Iris pigment epithelial cell (primary cell): ENCODE measurements around the gene FAM118A.
"Not testable (repeated sequence)": the region's sequence is repeated elsewhere in the genome, so short reads cannot be mapped to it uniquely, and the experiment has no call there.

Source experiments
- DNase-seq: peaks from one replicate; pipeline ENCODE4 v3.0.0-alpha.2; 2011; ENCODE audit warnings: low read depth

The FAM118A gene

GRCh38 chr22:45308957-45309421 lies 745 bp upstream of the FAM118A start:
- no peak for DNase-seq

GRCh38 chr22:45310331-45310976 lies 720 bp downstream of the FAM118A start:
- no peak for DNase-seq

- DNase-seq = no peak
These were observed 1.3 kb downstream of the FAM118A start for GRCh38 chr22:45310977-45311531.

- DNase-seq = no peak
These were observed 2.7 kb downstream of the FAM118A start for GRCh38 chr22:45312415-45312814.

- DNase-seq = no peak
These were observed 3.1 kb downstream of the FAM118A start for GRCh38 chr22:45312856-45313255.

- no peak for DNase-seq
These were observed 4.5 kb downstream of the FAM118A start for GRCh38 chr22:45314054-45314721.

GRCh38 chr22:45314786-45315185 lies 5.1 kb downstream of the FAM118A start:
- DNase-seq = no peak

GRCh38 chr22:45316796-45317526 lies 7.2 kb downstream of the FAM118A start:
- no peak for DNase-seq

- peak; percentile 17 for DNase-seq
These were observed 7.9 kb downstream of the FAM118A start for GRCh38 chr22:45317551-45318167.

- peak; percentile 96 for DNase-seq
These were observed 8.4 kb downstream of the FAM118A start for GRCh38 chr22:45318168-45318557.

GRCh38 chr22:45318558-45319323 lies 9.0 kb downstream of the FAM118A start:
- DNase-seq = peak; percentile 61

- peak; percentile 62 for DNase-seq
These were observed 9.6 kb downstream of the FAM118A start for GRCh38 chr22:45319324-45319685.

- DNase-seq = peak; percentile 26
These were observed 10.7 kb downstream of the FAM118A start for GRCh38 chr22:45320357-45320976.

- DNase-seq = no peak
These were observed 12.1 kb downstream of the FAM118A start for GRCh38 chr22:45321827-45322226.

- no peak for DNase-seq
These were observed 13.3 kb downstream of the FAM118A start for GRCh38 chr22:45322873-45323525.

GRCh38 chr22:45323695-45324094 lies 14.0 kb downstream of the FAM118A start:
- DNase-seq = no peak

GRCh38 chr22:45324311-45324711 lies 14.6 kb downstream of the FAM118A start:
- DNase-seq = no peak

GRCh38 chr22:45328261-45328660 lies 18.5 kb downstream of the FAM118A start:
- DNase-seq = not testable (repeated sequence)

GRCh38 chr22:45328822-45329529 lies 19.2 kb downstream of the FAM118A start:
- DNase-seq = no peak

- no peak for DNase-seq
These were observed 19.8 kb downstream of the FAM118A start for GRCh38 chr22:45329530-45329936.
